HL-60/S4 treated with phorbol 12-myristate 13-acetate at 8.2 ng/mL for 4 days and 3 days (cell line): ENCODE measurements around the gene SLC7A7.
"Not testable (repeated sequence)": the region's sequence is repeated elsewhere in the genome, so short reads cannot be mapped to it uniquely, and the experiment has no call there.

ENCODE experiments used
- in situ Hi-C: fragments of 300-500 bp; cut with MboI; formaldehyde crosslinking; loops from 2 replicates; pipeline ENCODE4 v1.15.0; 2022; ENCODE audit warnings: low sequenced_read_pairs

The SLC7A7 gene

GRCh38 chr14:22764382-22764781 lies 50.9 kb downstream of the SLC7A7 start:
- in situ Hi-C loops, result no loop called here

- in situ Hi-C loops, result no loop called here
Measured at GRCh38 chr14:22761734-22762133, 53.5 kb downstream of the SLC7A7 start.

- in situ Hi-C loops, result not testable (repeated sequence)
Measured at GRCh38 chr14:22757972-22758650, 57.1 kb downstream of the SLC7A7 start.

GRCh38 chr14:22753586-22753985 lies 61.6 kb downstream of the SLC7A7 start:
- in situ Hi-C loops, result no loop called here

- in situ Hi-C loops, result no loop called here
Measured at GRCh38 chr14:22752422-22752821, 62.8 kb downstream of the SLC7A7 start.

GRCh38 chr14:22748631-22749068 lies 66.6 kb downstream of the SLC7A7 start:
- in situ Hi-C loops, result no loop called here

- in situ Hi-C loops, result no loop called here
Measured at GRCh38 chr14:22748206-22748605, 67.0 kb downstream of the SLC7A7 start.

GRCh38 chr14:22747769-22748168 lies 67.5 kb downstream of the SLC7A7 start:
- in situ Hi-C loops, result no loop called here

- in situ Hi-C loops, result no loop called here
Measured at GRCh38 chr14:22740020-22740419, 75.2 kb downstream of the SLC7A7 start.

- in situ Hi-C loops, result no loop called here
Measured at GRCh38 chr14:22739423-22739822, 75.8 kb downstream of the SLC7A7 start.

GRCh38 chr14:22737052-22737451 lies 78.2 kb downstream of the SLC7A7 start:
- in situ Hi-C loops, result no loop called here

- in situ Hi-C loops, result not testable (repeated sequence)
Measured at GRCh38 chr14:22736384-22736783, 78.9 kb downstream of the SLC7A7 start.

- in situ Hi-C loops, result no loop called here
Measured at GRCh38 chr14:22735096-22735495, 80.1 kb downstream of the SLC7A7 start.

- in situ Hi-C loops, result no loop called here
Measured at GRCh38 chr14:22733829-22734228, 81.4 kb downstream of the SLC7A7 start.

GRCh38 chr14:22732062-22732461 lies 83.2 kb downstream of the SLC7A7 start:
- in situ Hi-C loops, result not testable (repeated sequence)

GRCh38 chr14:22726012-22726411 lies 89.2 kb downstream of the SLC7A7 start:
- in situ Hi-C loops, result no loop called here

- in situ Hi-C loops, result not testable (repeated sequence)
Measured at GRCh38 chr14:22725374-22725773, 89.9 kb downstream of the SLC7A7 start.

GRCh38 chr14:22724847-22725246 lies 90.4 kb downstream of the SLC7A7 start:
- in situ Hi-C loops, result not testable (repeated sequence)

GRCh38 chr14:22723815-22724214 lies 91.4 kb downstream of the SLC7A7 start:
- in situ Hi-C loops, result no loop called here
